Stimulated activated naive CD4-positive, alpha-beta T cell treated with Interleukin-2 at 50 U/mL for 16 hours (primary cell): ENCODE measurements around the gene AQP9.

Experiments
- DNase-seq: peaks from one replicate; lab custom pipeline; 2025; lab: John Stamatoyannopoulos, UW

The AQP9 gene

GRCh38 chr15:58141894-58142293 lies 3.7 kb downstream of the AQP9 start:
- DNase-seq = no peak

- DNase-seq = no peak
Measured at GRCh38 chr15:58142827-58143461, 4.8 kb downstream of the AQP9 start.

- DNase-seq = no peak
Measured at GRCh38 chr15:58145606-58146005, 7.4 kb downstream of the AQP9 start.

GRCh38 chr15:58146211-58146610 lies 8.0 kb downstream of the AQP9 start:
- no peak for DNase-seq

GRCh38 chr15:58146749-58147148 lies 8.6 kb downstream of the AQP9 start:
- DNase-seq = no peak

- no peak for DNase-seq
Measured at GRCh38 chr15:58147171-58147611, 9.0 kb downstream of the AQP9 start.

- no peak for DNase-seq
Measured at GRCh38 chr15:58148120-58148519, 9.9 kb downstream of the AQP9 start.

GRCh38 chr15:58148633-58149445 lies 10.7 kb downstream of the AQP9 start:
- DNase-seq = no peak

- no peak for DNase-seq
Measured at GRCh38 chr15:58154769-58155168, 16.6 kb downstream of the AQP9 start.

GRCh38 chr15:58159827-58160386 lies 21.7 kb downstream of the AQP9 start:
- DNase-seq = no peak

GRCh38 chr15:58161436-58161930 lies 23.3 kb downstream of the AQP9 start:
- DNase-seq = no peak

GRCh38 chr15:58163985-58164384 lies 25.8 kb downstream of the AQP9 start:
- no peak for DNase-seq

GRCh38 chr15:58164926-58165325 lies 26.7 kb downstream of the AQP9 start:
- DNase-seq = no peak

- DNase-seq = no peak
Measured at GRCh38 chr15:58165661-58166060, 27.5 kb downstream of the AQP9 start.

- no peak for DNase-seq
Measured at GRCh38 chr15:58167095-58167691, 29.0 kb downstream of the AQP9 start.

GRCh38 chr15:58169934-58170333 lies 31.8 kb downstream of the AQP9 start:
- no peak for DNase-seq

GRCh38 chr15:58171476-58172061 lies 33.4 kb downstream of the AQP9 start:
- DNase-seq = no peak

- DNase-seq = no peak
Measured at GRCh38 chr15:58174709-58175108, 36.5 kb downstream of the AQP9 start.

GRCh38 chr15:58175955-58176354 lies 37.8 kb downstream of the AQP9 start:
- no peak for DNase-seq

GRCh38 chr15:58178668-58179067 lies 40.5 kb downstream of the AQP9 start:
- DNase-seq = no peak

GRCh38 chr15:58179206-58179605 lies 41.0 kb downstream of the AQP9 start:
- DNase-seq = no peak

- no peak for DNase-seq
Measured at GRCh38 chr15:58179741-58180381, 41.7 kb downstream of the AQP9 start.
